HS-27A (cell line): ENCODE results near the gene AGO4.
A peak's percentile ranks its signal among the peaks of the same experiment; 100 is the strongest.
"Not testable (repeated sequence)": the region's sequence is repeated elsewhere in the genome, so short reads cannot be mapped to it uniquely, and the experiment has no call there.

Experiments used
- DNase-seq: peaks from one replicate; pipeline ENCODE4 v3.0.0-alpha.2; 2012; ENCODE audit warnings: low read depth, missing footprints

The AGO4 gene

DNA sequence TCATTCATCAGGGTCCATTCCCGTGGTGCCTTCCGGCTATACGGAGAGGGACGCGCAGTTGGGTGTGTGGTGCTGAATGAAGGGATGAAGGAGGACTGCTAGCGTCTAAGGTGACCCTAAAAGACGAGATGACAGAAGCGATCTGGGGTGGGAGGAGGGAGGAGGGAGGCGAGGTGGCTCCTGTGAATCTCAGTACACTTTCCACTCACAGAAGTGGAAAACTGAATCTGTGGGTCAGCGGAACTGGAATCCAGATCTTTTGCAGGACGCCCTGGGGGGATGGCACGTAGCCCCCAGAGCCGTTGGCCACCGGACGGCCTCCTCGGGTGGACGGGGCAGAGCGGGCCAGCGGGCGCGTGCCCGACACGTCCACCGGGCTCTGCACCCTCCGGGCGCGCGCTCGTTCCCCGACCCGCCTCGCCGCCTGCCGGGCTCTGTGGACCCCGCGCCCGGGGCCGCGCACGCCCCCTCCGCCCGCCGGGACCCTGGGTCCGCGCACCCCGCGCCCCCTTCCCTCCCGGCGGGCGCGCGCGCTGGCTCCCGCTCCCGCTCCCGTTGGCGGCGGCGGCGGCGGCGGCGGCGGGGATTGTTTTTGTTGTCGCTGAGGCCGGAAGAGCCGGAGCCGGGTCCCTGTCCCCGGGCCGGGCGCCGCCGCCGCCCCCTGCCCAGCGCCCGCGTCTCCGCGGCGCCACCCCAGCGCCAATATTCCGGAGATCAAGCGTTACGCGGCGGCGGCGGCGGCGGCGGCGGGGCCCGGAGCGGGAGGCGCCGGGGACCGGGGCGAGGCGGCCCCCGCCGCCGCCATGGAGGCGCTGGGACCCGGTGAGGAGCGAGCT, at the start of gene AGO4:
Gene AGO4, plus strand, starts transcription at position 403 of the 836 bp plus-strand sequence. Its CDS starts 401 bp downstream, at position 804.
- DNase-seq: no peak

DNA sequence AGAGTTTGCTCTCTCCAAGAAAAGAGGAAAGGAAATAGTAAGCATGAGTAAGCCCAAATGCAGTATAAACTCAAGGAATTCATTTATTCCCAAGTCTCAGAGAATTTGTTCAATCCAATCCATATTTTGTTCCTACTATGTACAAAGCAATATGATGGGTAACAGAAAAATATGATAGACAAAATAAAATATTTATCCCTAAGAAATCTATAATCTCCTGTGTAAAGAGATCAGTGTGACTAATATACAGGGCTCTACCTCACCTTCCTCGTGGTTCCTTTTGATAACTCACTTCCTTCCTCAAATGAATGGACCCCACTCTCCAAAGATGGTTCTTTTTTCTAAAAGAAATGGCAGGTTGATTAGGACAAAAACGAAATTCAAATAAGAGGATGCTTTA, 45.7 kb upstream of the AGO4 start:
- no peak for DNase-seq

DNA sequence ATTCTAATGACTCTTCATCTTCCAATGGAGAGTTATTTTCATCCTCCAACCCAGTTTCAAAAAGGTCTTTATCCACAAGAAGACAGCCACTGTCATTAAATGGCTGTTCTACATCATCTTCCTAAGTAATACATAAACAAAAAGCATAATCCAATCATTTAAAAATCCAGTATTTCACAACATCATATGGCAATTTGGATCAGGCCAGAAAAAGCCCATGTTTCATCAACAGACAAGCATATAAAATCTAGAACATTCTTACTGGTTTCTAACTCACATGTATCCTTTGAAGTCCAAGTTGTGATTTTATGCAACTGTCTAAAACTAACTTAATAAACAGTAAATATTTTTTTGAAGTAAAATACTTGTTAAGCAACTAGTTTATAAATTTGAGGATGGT, 44.6 kb upstream of the AGO4 start:
- DNase-seq: no peak

DNA sequence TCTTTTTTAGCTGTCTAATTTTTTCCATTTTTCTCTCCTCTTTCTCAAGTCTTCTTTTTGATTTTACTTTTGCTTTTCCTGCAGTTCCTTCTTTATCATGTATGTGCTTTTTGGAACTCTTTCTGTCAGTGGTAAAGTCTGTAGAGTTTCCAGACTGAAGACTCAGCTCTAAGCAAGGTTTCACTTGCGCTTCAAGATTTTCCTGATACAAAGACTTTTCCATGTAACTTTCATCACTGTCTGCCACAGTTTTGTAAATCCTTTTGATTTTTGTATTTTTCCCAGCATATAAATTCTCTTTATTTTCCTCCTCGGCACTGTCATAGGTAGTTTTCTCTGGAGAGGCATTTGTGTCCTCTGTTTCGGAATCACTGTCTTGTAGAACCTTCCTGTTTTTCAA, 43.5 kb upstream of the AGO4 start:
- DNase-seq: no peak

DNA sequence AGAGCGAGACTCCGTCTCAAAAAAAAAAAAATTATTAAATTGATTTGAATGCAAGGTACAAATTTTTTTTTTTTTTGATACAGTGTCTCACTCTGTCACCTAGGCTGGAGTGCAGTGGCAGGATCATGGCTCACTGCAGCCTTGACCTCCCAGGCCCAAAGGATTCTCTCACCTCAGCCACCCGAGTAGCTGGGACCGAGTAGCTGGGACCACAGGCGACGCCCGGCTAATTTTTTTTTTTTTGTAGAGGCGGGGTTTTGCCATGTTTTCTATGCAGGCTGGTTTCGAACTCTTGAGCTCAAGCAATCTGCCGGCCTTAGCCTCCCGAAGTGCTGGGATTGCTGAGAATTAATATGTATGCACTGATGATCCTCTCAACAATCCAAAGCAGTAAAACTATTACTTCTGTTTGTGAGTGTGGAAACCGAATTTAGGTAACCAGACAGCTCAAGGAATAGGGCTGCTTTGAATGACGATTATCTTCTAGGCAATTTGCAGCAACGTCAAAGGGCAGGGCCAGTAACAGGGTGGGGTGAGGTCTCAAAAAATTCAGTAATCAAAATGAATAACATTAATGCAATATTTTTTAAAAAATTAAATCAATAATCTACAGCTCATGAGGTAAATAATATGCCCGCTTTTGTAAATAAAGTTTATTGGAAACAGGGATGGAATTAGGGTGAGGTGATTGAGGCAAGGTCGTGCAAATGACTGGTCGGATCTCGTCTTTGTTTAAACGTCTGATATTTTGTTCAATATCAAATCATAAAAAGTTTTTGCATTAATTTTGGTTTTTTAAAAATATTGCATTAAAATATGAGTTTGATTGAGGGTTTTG, 39.2 kb upstream of the AGO4 start:
- no peak for DNase-seq

DNA sequence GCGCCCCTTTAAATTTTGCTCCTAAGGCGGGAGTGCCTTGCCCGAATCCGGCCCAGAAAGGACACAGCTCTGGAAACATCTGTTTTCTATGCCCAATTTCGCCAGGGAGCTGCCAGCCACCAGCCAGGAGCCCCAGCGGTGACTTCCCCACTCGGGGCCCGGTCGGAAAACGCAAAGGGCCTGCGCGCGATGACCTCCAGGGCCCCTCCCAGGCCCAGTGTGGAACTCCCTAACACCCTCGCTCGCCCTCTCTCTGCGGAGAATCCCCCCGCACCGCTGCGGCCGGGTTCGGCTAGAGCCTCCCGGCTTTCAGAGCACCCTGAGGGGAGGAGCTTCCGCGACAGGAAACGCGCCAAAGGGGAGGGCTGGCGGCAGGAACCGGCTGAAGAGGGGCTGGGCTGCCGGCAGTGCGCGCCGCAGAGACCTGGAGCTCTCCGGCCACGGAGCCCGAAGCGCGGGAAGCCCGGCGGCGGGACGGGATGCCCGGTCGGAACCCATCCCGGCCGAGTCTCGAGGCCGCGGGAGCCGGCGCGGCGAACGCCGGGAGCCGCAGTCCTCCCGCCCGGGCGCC, 38.5 kb upstream of the AGO4 start:
- DNase-seq: peak; percentile 74

DNA sequence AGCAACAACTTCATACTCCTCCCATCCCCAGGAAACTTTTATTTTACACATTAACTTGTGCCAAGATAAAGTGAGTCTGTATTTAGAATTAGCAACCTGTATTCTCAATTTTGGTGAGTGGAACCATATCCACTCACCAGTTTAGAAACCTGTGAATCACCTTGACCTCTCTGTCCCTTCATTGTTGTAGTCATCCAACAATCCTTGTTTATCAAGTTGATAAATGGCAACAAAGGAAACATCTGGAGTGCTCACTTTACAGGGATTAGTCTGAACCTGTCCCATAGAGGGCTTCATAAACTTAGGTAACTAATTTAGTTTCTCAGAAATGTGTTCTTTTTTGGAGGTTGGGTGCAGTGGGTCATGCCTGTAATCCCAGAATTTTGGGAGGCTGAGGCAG, 34.1 kb upstream of the AGO4 start:
- no peak for DNase-seq

DNA sequence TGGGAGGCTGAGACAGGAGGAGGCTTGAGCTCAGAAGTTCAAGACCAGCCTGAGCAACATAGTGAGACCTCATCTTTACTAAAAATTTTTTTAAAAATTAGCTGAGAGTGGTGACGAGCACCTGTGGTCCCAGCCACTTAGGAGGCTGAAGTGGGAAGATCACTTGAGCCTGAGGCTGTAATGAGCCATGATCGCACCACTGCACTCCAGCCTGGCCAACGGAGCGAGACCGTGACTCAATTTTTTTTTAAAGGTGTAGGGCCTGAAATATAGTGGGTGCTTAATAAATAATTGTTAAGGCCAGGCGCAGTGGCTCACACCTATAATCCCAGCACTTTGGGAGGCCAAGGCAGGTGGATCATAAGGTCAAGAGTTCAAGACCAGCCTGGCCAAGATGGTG, 31.6 kb upstream of the AGO4 start:
- not testable (repeated sequence) for DNase-seq

DNA sequence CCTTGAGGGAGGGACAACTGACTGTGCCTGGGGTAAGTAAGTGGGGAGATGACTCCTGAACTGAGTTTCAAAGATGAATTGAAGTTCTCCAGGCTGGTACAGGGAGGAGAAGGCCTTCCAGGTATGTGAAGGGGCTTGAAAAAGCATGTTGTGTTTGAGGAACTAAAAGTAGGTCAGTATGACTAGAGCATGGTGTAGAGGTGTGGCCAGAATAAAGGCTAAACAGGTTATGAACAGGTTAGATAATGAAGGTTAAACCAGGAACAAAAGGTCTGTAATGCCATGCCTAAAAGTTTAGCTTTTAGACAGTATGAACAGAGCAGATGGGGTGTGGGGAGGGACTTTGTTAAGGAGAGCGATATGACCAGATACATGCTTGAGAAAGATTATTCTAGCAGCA, 30.7 kb upstream of the AGO4 start:
- DNase-seq: no peak

DNA sequence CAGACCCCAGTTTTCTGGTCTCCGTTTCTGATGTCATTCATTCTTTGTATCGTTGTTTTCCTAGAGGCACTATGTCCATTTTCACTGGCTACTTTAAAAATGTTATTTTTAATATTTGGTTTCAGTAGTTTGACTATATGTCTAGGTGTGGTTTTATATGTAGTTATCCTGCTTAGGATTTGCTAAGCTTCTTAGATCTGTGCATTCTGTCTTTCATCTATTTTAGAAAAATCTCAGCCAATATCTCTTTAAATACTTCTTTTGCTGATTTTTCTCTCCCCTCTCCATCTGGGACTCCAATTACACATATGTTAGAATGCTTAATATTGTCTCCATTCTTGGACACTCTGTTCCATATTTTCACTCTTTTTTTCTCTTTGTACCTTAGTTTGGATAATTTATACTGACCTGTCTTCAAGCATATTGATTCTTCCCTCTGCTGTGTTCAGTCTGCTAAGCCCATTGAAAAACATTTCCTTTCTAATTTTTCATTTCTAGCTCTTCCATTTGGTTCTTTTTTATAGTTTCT, 24.7 kb upstream of the AGO4 start:
- no peak for DNase-seq

DNA sequence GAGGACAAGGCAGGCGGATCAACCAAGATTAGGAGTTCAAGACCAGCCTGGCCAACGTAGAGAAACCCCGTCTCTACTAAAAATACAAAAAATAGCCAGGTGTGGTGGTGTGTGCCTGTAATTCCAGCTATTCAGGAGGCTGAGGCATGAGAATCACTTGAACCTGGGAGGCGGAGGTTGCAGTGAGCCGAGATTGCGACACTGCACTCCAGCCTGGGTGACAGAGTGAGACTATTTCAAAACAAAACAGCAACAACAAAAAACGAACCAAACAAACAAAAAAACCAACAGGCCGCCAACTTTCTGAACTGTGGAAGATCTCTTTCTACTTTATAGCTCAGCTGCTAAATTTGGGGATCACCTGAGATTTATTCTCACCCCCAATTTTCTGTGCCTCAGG, 23.5 kb upstream of the AGO4 start:
- DNase-seq: not testable (repeated sequence)

DNA sequence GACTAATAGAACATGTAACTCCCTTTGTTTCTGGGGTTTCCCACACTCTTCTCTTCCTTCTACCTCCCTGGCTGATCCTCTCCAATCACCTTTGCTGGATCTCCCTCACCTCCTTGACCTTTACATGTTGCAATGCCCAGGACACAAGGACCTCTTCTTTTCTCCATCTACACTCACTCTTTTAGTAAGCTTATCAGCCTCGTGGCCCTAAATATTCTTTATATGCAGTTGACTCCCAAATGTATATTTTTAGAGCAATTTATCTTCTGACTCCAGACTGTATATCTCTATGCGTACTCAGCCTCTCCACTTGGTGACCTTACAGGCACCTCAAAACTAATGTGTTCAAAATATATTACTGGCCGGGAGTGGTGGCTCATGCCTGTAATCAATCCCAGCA, 19.7 kb upstream of the AGO4 start:
- DNase-seq: no peak

DNA sequence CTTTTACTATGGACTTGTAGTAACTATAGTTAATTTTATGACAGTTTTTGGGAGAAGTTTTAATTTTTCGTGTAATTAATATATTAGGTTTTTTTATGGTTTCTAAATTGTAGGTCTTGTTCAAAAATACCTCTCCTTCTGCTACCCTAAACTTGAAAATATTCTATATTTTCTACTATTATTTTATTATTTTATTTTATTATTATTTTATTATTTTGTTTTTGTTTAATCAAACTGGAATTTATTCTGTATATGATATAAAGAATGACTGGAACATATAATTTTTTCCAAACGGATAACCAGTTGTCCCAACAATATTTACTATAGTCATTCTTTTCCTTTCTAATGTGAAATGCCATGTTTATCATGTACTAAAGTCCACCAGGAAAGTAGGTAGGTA, 17.1 kb upstream of the AGO4 start:
- no peak for DNase-seq

DNA sequence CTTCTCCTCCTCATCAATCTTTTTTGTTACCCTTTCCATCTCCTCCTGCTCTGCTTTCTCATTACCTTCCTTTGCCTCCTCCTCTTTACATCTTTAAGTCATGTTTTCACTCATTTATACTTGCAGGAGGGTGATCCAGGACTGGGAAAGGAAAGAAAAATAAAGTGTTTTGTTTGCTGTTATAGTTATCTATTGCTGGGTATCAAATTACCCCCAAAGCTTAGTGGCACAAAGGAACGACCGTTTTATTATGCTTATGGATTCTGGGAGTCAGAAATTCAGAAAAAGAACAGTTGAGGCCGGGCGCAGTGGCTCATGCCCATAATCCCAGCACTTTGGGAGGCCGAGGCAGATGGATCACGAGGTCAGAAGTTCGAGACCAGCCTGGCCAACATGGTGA, 12.5 kb upstream of the AGO4 start:
- DNase-seq: no peak

DNA sequence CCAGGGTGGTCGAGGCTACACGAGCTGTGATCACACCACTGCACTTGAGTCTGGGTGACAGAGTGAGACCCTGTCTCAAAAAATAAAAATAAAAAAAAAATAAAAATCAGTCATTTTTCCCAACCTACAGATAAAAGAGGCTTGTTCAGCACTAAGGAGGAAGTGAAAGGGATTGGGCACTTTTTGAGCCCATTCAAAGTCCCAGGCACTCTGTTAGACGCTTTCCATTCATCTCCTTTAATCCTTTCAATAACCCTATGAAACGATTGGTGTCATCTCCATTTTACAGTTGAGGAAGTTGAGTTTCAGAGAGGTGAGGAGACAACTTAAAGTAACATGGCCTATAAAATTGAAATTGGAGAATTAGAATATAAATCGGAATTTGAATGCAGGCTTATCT, 10.4 kb upstream of the AGO4 start:
- DNase-seq: no peak

DNA sequence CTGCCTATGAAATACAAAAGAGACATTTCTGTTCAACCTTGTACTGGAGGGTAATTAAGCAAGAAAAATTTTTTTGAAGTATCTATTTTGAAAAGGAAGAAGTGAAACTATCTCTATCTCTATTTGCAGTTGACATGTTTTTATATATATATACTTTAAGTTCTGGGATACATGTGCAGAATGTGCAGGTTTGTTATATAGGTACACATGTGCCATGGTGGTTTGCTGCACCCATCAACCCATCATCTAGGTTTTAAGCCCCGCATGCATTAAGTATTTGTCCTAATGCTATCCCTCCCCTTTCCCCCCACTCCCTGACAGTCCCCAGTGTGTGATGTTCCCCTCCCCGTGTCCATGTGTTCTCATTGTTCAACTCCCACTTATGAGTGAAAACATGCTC, 9.8 kb upstream of the AGO4 start:
- DNase-seq: not testable (repeated sequence)

DNA sequence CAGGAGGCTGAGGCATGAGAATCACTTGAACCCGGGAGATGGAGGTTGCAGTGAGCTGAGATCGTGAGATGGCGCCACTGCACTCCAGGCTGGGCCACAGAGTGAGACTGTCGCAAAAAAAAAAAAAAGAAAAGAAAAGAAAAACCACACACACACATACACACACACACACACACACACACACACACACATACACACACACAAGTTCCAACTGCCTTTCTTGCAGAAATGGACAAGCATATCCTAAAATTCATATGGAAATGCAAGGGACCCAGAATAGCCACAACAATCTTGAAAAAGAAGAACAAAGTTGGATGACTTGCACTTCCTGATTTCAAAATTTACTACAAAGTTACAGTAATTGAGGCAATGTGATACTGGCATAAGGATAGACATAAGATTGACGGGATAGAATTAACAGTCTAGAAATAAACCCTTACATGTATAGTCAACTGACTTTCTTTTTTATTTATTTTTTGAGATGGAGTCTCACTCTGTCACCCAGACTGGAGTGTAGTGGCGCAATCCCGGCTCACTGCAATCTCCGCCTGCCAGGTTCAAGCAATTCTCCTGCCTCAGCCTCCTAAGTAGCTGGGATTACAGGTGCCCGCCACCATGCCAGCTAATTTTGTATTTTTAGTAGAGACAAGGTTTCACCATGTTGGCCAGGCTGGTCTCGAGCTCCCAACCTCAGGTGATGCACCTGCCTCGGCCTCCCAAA, 7.5 kb upstream of the AGO4 start:
- DNase-seq: not testable (repeated sequence)

DNA sequence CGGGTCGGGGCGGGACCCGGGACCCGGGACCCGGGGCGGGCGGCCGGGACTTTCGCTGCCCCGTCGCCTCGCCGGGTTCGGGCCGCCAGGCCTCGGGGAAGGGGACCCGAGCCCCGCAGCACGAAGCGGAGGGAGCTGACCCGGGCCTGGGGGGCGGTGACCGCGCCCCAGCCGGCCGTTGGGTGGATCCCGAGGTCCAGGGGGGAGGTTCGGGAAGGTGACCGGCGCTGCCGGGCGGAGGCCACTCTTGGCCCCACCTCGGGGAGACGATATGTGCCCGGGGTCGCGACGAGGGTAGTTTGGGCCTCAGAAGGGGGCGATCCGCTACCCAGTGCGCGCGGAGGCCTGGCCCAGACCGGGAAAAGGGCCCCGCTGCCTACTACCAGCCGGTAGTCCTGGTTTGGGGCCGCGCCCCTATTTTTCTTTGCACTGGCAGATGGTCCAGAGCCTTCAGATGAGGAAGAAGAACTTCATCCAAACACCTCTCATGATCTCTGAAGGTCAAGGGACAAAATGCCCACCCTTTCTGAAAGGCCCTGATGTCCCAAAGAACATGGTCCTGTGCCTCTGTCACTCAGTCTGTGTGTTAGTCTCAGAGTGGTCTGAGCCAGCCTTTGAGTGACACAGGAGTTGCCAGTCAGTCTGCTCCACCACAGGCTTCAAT, 766 bp downstream of the AGO4 start:
- DNase-seq: no peak

DNA sequence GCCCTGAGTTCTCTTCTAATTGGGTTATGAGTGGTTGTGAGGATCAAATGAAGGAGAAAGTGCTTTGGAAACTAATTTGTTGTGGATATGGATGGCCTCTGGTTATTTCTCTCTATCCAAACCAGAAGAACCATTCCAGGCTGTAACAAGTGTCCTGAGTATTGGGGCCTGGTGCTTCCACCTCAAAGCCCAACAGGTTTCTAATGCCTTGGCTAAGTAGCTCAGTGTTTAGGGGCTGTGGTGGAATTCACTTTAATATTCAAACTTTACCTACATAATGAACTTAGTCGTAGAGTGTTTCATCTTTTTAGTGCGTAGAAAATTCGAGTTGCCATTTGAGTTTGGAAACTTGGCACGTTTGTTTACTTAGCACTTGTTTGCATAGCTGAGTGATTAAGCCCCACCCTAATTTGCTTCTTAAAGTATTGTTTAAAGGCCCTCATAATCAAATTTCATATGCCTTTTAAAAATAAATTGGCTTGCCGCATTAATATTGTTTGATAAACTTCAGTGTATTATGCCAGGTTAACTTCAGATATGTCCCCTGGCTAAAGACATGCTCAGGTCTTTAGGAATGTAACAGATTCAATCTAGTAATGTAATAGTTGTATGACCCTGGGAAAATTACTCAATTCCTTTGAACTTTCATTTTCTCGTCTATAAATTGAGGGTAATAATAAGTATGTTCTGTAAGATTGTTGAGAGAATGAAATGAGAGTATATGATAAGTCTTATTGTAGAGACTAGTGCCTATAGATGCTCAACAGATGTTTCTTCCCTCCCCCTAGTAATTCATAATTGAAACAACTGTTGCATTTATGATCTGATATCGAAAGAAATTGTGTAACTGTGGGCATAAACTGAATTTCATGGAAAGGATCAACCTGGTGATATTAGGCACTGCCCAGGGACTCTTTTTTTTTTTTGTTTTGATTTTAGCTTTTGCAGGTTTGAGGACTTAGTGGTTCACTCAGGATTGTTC, 1.6 kb downstream of the AGO4 start:
- no peak for DNase-seq
